ENCODE data around the gene SLC44A1. TPM values are rescaled to one million over a fixed set of nuclear protein-coding genes. Genes with fewer than 3 reads are reported as not detected.

The SLC44A1 gene
- total and polyA plus RNA-seq, 2 of the 13 experiments (the other 11 are each of a cell fraction or from before 2014, with no cell fraction given): 21.4 to 40.8 TPM

DNA sequence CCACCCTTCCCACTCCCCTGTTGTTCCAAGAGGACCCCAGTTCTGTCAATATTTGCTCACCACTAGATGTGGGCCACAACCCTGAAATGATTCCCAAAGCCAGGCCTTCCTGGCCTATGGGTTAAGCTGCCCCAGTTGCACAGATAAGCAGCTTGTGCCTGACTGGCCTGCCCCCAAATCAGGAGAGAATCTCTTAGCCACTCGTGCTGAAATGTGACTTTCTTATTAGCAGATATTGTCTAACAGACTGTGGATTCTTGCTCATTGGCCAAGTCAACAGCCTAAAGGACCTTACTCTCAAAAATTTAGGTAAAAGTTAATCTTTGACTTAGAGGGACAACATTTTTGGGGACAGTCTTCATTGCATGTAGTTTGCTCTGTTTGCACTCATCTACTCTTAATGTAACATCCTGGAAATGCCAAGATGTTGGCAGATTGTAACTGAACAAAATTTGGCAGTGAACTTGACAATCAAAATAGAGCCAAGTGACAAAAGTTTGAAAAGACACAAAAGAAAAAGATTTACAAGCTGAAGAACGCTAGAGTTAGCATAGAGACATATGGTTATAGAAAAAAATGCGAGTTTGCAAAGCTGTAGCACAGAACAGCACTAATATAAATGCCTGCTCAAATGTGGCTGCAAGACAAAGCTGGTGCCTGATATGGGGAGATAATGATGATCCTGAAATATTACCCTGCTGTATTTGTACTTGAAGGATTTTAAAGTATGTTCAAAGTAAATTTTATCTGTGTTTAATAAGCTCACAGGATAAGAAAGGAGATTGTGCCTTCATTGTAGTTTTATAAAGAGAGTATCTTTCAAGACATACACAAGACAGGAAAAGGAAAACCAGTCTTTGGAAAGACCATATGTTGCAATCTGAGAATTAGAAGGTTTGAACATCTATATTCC, 174.4 kb downstream of the SLC44A1 start (continued):
- TF ChIP-seq RXRA (CRISPR knock-in tag; IDR thresholded peaks at IDR 0.05): peak; percentile 87
- no peak for TF ChIP-seq SP1 (IDR thresholded peaks at IDR 0.05)
- TF ChIP-seq SP1 (CRISPR knock-in tag; IDR thresholded peaks at IDR 0.05): no peak
- TF ChIP-seq ZNF224 (CRISPR knock-in tag; IDR thresholded peaks at IDR 0.05): no peak
- TF ChIP-seq ZBTB1 (CRISPR knock-in tag; IDR thresholded peaks at IDR 0.05; ENCODE audit: borderline replicate concordance): no peak
- TF ChIP-seq SALL1 (CRISPR knock-in tag; IDR thresholded peaks at IDR 0.05): peak; percentile 98
- TF ChIP-seq GATA4 (IDR thresholded peaks at IDR 0.05; ENCODE audit: borderline replicate concordance, low read depth): peak; percentile 87; the same call in 1 of the 2 replicates
- TF ChIP-seq ZNF737 (CRISPR knock-in tag; IDR thresholded peaks at IDR 0.05; ENCODE audit: borderline replicate concordance): no peak
- no peak; the same call in 1 of the 2 replicates for TF ChIP-seq ZMYM3 (CRISPR knock-in tag; IDR thresholded peaks at IDR 0.05)
- no peak for TF ChIP-seq ZNF766 (CRISPR knock-in tag; IDR thresholded peaks at IDR 0.05; ENCODE audit: borderline replicate concordance)
- TF ChIP-seq HES4 (CRISPR knock-in tag; IDR thresholded peaks at IDR 0.05; ENCODE audit: borderline replicate concordance): no peak
- no peak for TF ChIP-seq ZNF781 (CRISPR knock-in tag; IDR thresholded peaks at IDR 0.05; ENCODE audit: borderline replicate concordance, not compliant biosample characterization)
- TF ChIP-seq, protein P1, sequence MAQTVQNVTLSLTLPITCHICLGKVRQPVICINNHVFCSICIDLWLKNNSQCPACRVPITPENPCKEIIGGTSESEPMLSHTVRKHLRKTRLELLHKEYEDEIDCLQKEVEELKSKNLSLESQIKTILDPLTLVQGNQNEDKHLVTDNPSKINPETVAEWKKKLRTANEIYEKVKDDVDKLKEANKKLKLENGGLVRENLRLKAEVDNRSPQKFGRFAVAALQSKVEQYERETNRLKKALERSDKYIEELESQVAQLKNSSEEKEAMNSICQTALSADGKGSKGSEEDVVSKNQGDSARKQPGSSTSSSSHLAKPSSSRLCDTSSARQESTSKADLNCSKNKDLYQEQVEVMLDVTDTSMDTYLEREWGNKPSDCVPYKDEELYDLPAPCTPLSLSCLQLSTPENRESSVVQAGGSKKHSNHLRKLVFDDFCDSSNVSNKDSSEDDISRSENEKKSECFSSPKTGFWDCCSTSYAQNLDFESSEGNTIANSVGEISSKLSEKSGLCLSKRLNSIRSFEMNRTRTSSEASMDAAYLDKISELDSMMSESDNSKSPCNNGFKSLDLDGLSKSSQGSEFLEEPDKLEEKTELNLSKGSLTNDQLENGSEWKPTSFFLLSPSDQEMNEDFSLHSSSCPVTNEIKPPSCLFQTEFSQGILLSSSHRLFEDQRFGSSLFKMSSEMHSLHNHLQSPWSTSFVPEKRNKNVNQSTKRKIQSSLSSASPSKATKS (CRISPR knock-in tag; IDR thresholded peaks at IDR 0.05): no peak
- TF ChIP-seq ZNF180 (CRISPR knock-in tag; IDR thresholded peaks at IDR 0.05; ENCODE audit: borderline replicate concordance, low read depth): no peak
- TF ChIP-seq ZFP41 (CRISPR knock-in tag; IDR thresholded peaks at IDR 0.05; ENCODE audit: borderline replicate concordance): no peak
- TF ChIP-seq HCFC1 (IDR thresholded peaks at IDR 0.05; ENCODE audit: low read depth, low read length): no peak
- TF ChIP-seq, protein P2, sequence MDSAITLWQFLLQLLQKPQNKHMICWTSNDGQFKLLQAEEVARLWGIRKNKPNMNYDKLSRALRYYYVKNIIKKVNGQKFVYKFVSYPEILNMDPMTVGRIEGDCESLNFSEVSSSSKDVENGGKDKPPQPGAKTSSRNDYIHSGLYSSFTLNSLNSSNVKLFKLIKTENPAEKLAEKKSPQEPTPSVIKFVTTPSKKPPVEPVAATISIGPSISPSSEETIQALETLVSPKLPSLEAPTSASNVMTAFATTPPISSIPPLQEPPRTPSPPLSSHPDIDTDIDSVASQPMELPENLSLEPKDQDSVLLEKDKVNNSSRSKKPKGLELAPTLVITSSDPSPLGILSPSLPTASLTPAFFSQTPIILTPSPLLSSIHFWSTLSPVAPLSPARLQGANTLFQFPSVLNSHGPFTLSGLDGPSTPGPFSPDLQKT (CRISPR knock-in tag; IDR thresholded peaks at IDR 0.05; ENCODE audit: borderline replicate concordance): no peak
- 0 out of 2 replicates have a peak, but pooled peaks have one; percentile 25 for TF ChIP-seq NCOA5 (CRISPR knock-in tag; IDR thresholded peaks at IDR 0.05)
- TF ChIP-seq ZNF720 (CRISPR knock-in tag; IDR thresholded peaks at IDR 0.05): no peak
- TF ChIP-seq FOSL2 (CRISPR knock-in tag; IDR thresholded peaks at IDR 0.05): peak; percentile 69
- TF ChIP-seq, protein P3, sequence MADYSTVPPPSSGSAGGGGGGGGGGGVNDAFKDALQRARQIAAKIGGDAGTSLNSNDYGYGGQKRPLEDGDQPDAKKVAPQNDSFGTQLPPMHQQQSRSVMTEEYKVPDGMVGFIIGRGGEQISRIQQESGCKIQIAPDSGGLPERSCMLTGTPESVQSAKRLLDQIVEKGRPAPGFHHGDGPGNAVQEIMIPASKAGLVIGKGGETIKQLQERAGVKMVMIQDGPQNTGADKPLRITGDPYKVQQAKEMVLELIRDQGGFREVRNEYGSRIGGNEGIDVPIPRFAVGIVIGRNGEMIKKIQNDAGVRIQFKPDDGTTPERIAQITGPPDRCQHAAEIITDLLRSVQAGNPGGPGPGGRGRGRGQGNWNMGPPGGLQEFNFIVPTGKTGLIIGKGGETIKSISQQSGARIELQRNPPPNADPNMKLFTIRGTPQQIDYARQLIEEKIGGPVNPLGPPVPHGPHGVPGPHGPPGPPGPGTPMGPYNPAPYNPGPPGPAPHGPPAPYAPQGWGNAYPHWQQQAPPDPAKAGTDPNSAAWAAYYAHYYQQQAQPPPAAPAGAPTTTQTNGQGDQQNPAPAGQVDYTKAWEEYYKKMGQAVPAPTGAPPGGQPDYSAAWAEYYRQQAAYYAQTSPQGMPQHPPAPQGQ (CRISPR knock-in tag; IDR thresholded peaks at IDR 0.05; ENCODE audit: borderline replicate concordance): no peak
- peak; percentile 95 for TF ChIP-seq PITX1 (CRISPR knock-in tag; IDR thresholded peaks at IDR 0.05)
- no peak for TF ChIP-seq KLF9 (CRISPR knock-in tag; IDR thresholded peaks at IDR 0.05; ENCODE audit: low read depth)
- TF ChIP-seq, protein P4, sequence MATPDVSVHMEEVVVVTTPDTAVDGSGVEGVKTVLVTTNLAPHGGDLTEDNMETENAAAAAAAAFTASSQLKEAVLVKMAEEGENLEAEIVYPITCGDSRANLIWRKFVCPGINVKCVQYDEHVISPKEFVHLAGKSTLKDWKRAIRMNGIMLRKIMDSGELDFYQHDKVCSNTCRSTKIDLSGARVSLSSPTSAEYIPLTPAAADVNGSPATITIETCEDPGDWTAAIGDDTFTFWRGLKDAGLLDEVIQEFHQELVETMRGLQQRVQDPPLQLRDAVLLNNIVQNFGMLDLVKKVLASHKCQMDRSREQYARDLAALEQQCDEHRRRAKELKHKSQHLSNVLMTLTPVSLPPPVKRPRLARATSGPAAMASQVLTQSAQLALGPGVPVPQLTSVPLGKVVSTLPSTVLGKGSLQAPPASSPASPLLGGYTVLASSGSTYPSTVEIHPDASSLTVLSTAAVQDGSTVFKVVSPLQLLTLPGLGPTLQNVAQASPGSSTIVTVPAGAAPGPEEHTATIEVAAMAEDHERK (CRISPR knock-in tag; IDR thresholded peaks at IDR 0.05; ENCODE audit: low read depth): no peak
